ENCODE results near the gene TGFBR3. TPM values are rescaled to one million over a fixed set of nuclear protein-coding genes. Genes with fewer than 3 reads are reported as not detected.

TGFBR3 gene
- total RNA-seq, 4 donors from 2014 or later: 116 to 306 (median 171) TPM

- Histone ChIP-seq H3K27me3 (no peaks in the 10 kb centered on the region), H3K36me3 (peaks cover 0 to 25% (median 0%) of the 10 kb centered on the region in 3 donors), H3K4me1 (peaks cover 0 to 70% (median 11%) of the 10 kb centered on the region in 4 donors), H3K4me3 (no peak overlapping the region), H3K9me3 (peaks cover 0 to 4% (median 0%) of the 10 kb centered on the region in 4 donors), H3K27ac (peak overlapping the region in 2 of 4 donors; percentile 63 to 84)
- peak in 1 of 2 donors; percentile 62 for DNase-seq (ENCODE audit: low spot score in 2 of 2)
- 35 to 41% methylated on average over 4 of the region's 4 CpGs for WGBS, 2 donors
- TF ChIP-seq EP300 (IDR thresholded peaks at IDR 0.05): peak in 1 of 2 donors; percentile 59
- TF ChIP-seq, protein P1, sequence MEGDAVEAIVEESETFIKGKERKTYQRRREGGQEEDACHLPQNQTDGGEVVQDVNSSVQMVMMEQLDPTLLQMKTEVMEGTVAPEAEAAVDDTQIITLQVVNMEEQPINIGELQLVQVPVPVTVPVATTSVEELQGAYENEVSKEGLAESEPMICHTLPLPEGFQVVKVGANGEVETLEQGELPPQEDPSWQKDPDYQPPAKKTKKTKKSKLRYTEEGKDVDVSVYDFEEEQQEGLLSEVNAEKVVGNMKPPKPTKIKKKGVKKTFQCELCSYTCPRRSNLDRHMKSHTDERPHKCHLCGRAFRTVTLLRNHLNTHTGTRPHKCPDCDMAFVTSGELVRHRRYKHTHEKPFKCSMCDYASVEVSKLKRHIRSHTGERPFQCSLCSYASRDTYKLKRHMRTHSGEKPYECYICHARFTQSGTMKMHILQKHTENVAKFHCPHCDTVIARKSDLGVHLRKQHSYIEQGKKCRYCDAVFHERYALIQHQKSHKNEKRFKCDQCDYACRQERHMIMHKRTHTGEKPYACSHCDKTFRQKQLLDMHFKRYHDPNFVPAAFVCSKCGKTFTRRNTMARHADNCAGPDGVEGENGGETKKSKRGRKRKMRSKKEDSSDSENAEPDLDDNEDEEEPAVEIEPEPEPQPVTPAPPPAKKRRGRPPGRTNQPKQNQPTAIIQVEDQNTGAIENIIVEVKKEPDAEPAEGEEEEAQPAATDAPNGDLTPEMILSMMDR (IDR thresholded peaks at IDR 0.05): no peak
Observed at GRCh38 chr1:91742848-91743292, 143.1 kb downstream of the TGFBR3 start.

DNA sequence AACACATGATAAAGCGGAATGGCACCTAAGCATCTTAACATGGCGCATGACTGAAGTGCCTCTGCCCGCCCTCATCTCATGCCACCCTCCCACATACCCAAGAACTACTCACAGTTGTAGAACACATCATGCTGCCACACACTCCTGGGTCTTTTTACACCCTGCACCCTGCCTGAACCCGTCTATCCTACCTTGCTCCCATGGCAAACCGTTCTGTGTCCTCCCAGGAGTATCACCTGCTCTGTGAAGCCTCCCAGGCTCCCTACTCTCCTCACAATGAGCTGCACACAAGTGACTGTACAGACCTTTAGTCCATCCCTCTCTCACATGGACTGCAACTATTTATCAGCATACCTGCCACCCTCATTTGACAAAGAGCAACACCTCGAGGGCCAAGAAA, 144.0 kb downstream of the TGFBR3 start:
- 89 to 91% methylated on average over 6 of the region's 6 CpGs for WGBS, 2 donors
- no peaks in the 10 kb centered on the region for H3K27me3 ChIP-seq
- peaks cover 0 to 24% (median 0%) of the 10 kb centered on the region in 3 donors for H3K36me3 ChIP-seq
- TF ChIP-seq POLR2A (IDR thresholded peaks at IDR 0.05) (no peak), EP300 (IDR thresholded peaks at IDR 0.05) (no peak)
- TF ChIP-seq, protein P1 (IDR thresholded peaks at IDR 0.05): no peak
- H3K27ac ChIP-seq: peak overlapping the region in 2 of 4 donors; percentile 63 to 84
- no peak for DNase-seq (ENCODE audit: low spot score in 2 of 2)
- H3K4me1 ChIP-seq: peaks cover 0 to 70% (median 9%) of the 10 kb centered on the region in 4 donors
- no peak overlapping the region for H3K4me3 ChIP-seq
- no peaks in the 10 kb centered on the region for H3K9me3 ChIP-seq

DNA sequence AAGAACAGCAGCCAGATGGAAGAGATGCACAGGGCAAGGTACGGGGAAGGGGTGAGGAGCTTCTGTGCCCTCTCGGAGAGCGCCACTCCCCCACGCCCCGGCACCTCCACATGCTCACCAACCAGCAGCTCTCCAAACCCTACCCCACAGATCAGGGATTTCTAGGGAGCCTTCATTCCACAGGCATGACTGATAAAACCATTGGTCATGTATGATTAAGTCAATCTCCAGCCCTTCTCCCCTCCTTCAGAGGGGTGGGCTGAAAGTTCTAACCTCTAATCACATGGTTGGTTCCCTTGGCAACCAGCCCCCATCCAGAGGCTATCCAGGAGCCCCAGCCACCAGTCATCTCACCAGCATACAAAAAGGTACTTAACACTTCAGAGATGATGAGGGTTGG, 144.7 kb downstream of the TGFBR3 start:
- Histone ChIP-seq H3K4me3 (no peak overlapping the region), H3K9me3 (no peaks in the 10 kb centered on the region), H3K4me1 (peaks cover 0 to 71% (median 9%) of the 10 kb centered on the region in 4 donors), H3K36me3 (peaks cover 0 to 22% (median 0%) of the 10 kb centered on the region in 3 donors), H3K27me3 (no peaks in the 10 kb centered on the region), H3K27ac (peak overlapping the region in 2 of 4 donors; percentile 63 to 84)
- TF ChIP-seq POLR2A (IDR thresholded peaks at IDR 0.05) (no peak), EP300 (IDR thresholded peaks at IDR 0.05) (no peak)
- TF ChIP-seq, protein P1 (IDR thresholded peaks at IDR 0.05): no peak
- 91 to 99% methylated on average over 5 of the region's 5 CpGs for WGBS, 2 donors
- DNase-seq (ENCODE audit: low spot score in 2 of 2): no peak

DNA sequence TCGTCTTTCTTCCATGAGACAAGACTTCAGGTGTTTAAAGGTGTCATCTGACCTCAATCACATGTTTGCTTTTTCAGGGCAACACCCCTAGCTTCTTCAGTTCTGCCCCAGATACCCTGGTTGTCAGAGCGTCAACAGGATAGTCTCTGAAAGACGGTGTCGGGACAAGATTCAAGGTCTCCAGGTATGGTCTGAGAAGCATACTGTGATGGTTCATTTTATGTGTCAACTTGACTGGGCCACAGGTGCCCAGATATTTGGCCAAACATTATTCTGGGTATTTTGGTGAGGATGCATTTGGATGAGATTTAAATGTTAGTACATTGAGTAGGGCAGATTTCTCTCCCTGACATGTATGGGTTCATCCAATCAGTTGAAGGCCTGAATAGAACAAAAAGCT, 148.3 kb downstream of the TGFBR3 start:
- 95% methylated on average over 4 of the region's 4 CpGs for WGBS, 2 donors
- peak overlapping the region; percentile 39 to 81 (median 64) for H3K27ac ChIP-seq
- no peak overlapping the region for H3K4me3 ChIP-seq
- no peak for DNase-seq (ENCODE audit: low spot score in 2 of 2)
- peaks cover 0 to 60% (median 9%) of the 10 kb centered on the region in 4 donors for H3K4me1 ChIP-seq
- no peaks in the 10 kb centered on the region for H3K9me3 ChIP-seq
- no peaks in the 10 kb centered on the region for H3K27me3 ChIP-seq
- H3K36me3 ChIP-seq: peaks cover 0 to 33% (median 0%) of the 10 kb centered on the region in 3 donors
- TF ChIP-seq EP300 (IDR thresholded peaks at IDR 0.05): no peak
- TF ChIP-seq, protein P1 (IDR thresholded peaks at IDR 0.05): no peak
- no peak for TF ChIP-seq POLR2A (IDR thresholded peaks at IDR 0.05)

DNA sequence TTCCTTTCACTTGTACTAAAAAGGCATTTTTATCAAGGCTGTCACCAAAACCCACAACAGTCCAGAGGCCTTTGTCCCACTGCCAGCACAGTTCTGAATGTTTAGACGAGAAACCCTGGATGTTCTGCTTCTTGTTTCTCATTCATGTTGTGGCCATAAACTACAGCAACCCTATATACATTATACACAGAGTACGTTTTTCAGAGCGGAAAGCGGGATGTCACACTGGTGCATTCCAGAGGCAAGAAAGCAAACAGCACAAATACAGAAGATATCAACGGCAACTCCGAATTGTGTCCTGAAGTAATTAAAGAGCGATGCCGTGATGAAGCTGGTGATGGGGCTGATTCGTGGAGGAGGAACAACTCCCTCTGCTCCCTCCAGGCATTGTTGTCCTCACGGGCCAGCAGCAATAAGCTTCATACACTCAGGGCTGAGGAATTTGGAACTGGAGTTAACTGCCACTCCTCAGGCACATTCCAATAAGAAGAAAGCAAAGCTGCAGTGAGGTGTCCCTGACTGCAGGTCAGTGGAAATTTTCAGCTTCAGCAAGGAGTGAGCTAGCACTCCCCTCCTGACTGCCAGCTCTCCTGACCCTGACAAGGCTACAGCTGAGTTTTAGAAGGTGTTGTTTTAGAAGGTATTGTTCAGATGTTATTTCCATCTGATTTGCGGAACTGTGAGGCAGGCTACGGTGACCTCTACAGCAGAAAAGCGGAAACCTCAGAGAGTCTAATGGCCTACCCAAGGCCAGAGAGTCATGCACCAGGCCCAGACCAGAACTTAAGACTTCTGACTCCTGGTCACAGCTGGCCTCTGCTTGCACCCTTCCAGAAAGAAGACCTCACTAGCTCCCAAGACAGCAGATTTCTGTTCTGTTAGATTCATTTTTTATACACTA, 149.0 kb downstream of the TGFBR3 start:
- peaks cover 0 to 60% (median 13%) of the 10 kb centered on the region in 4 donors for H3K4me1 ChIP-seq
- TF ChIP-seq, protein P1 (IDR thresholded peaks at IDR 0.05): no peak
- TF ChIP-seq EP300 (IDR thresholded peaks at IDR 0.05) (no peak), POLR2A (IDR thresholded peaks at IDR 0.05) (no peak)
- WGBS, 2 donors: 42 to 44% methylated on average over 13 of the region's 13 CpGs
- no peak overlapping the region for H3K4me3 ChIP-seq
- H3K27ac ChIP-seq: peak overlapping the region; percentile 50 to 81 (median 64)
- H3K27me3 ChIP-seq: no peaks in the 10 kb centered on the region
- H3K9me3 ChIP-seq: no peaks in the 10 kb centered on the region
- peaks cover 0 to 33% (median 0%) of the 10 kb centered on the region in 3 donors for H3K36me3 ChIP-seq
- no peak for DNase-seq (ENCODE audit: low spot score in 2 of 2)
